Endothelial cell of umbilical vein (primary cell): ENCODE results near the gene KRTAP22-1. TPM values are rescaled to one million over a fixed set of nuclear protein-coding genes. Genes with fewer than 3 reads are reported as not detected.

Experiments
- BruUV-seq: library from RNA; stranded (reverse); fragments of 400-500 nt; replicated peaks from 2 replicates; lab custom pipeline; 2021; lab: Mats Ljungman, UMichigan
- CTCF ChIA-PET: fragments of 300-600, 350-600 bp; sonication (Branson Sonifier 250); formaldehyde crosslinking; loops from one replicate; lab custom pipeline; 2021; ENCODE audit warnings: antibody characterized with exemption, inconsistent platforms; lab: Charles Lee
- POLR2A ChIA-PET: fragments of 300-600, 350-600 bp; sonication (Branson Sonifier 250); formaldehyde crosslinking; loops from one replicate; lab custom pipeline; 2021; ENCODE audit warnings: antibody characterized with exemption, inconsistent platforms; lab: Charles Lee
- DNase-seq: peaks from one replicate; pipeline ENCODE4 v3.0.0-alpha.2; 2011; ENCODE audit warnings: low read depth, low spot score
- FAIRE-seq: peaks from 2 replicates; lab custom pipeline; 2011; peaks lifted over from hg19 to GRCh38; lab: Jason Lieb, UNC
- H2AFZ ChIP-seq: 2 replicates; pipeline ENCODE4 v1.6.0; 2012; ENCODE audit warnings: low read depth, low read length, control low read depth, inconsistent platforms
- H3K27ac ChIP-seq: 2 replicates; pipeline ENCODE4 v1.5.1; 2011; ENCODE audit warnings: low read depth, mild to moderate bottlenecking, control low read depth, low read length, moderate library complexity; ENCODE audit not compliant: insufficient read depth
- H3K27me3 ChIP-seq, 2 experiments: 2 replicates each; pipeline versions ENCODE4 v1.6.0 to v1.6.1; 2011; ENCODE audit warnings: low read length in 2 of 2, mixed read lengths in 1 of 2; ENCODE audit not compliant: control insufficient read depth in 2 of 2, insufficient read depth in 2 of 2
- H3K36me3 ChIP-seq, 2 experiments: 2 replicates in 1 of 2; 3 replicates in 1 of 2; pipeline ENCODE4 v1.5.1; 2011; ENCODE audit warnings: low read length in 2 of 2, mild to moderate bottlenecking in 1 of 2, moderate library complexity in 1 of 2; ENCODE audit not compliant: control insufficient read depth in 2 of 2, insufficient read depth in 2 of 2; ENCODE audit errors: extremely low read depth in 1 of 2
- H3K4me1 ChIP-seq: 3 replicates; pipeline ENCODE4 v1.5.1; 2011; ENCODE audit warnings: mild to moderate bottlenecking, low read length; ENCODE audit not compliant: control insufficient read depth, insufficient read depth; ENCODE audit errors: extremely low read depth
- H3K4me2 ChIP-seq: 2 replicates; pipeline ENCODE4 v1.6.1; 2011; ENCODE audit warnings: low read length, control low read depth, mixed read lengths; ENCODE audit not compliant: insufficient read depth
- H3K4me3 ChIP-seq, 3 experiments: fragments of 200-600 bp in 1 of 3; sonication (generic), shearing (Covaris generic) in 1 of 3; replicated peaks in 1 of 3; 2 replicates each; pipeline ENCODE4 v1.5.1; 2011 to 2016; ENCODE audit warnings: control low read depth in 3 of 3, low read length in 3 of 3, mild to moderate bottlenecking in 2 of 3, inconsistent platforms in 1 of 3, low read depth in 1 of 3, moderate library complexity in 1 of 3; ENCODE audit not compliant: insufficient read depth in 1 of 3
- H3K79me2 ChIP-seq: 2 replicates; pipeline ENCODE4 v1.6.0; 2012; ENCODE audit warnings: low read length, inconsistent platforms; ENCODE audit not compliant: control insufficient read depth, insufficient read depth
- H3K9ac ChIP-seq: replicated peaks from 2 replicates; pipeline ENCODE3; 2011; ENCODE audit warnings: low read length, control low read depth; ENCODE audit not compliant: insufficient read depth; ENCODE audit errors: extremely low read depth
- H3K9me1 ChIP-seq: replicated peaks from 3 replicates; pipeline ENCODE4 v1.6.0; 2011; ENCODE audit warnings: mild to moderate bottlenecking, low read length; ENCODE audit not compliant: control insufficient read depth, insufficient read depth; ENCODE audit errors: extremely low read depth
- H3K9me3 ChIP-seq: replicated peaks from 2 replicates; pipeline ENCODE4 v1.5.1; 2012; ENCODE audit warnings: low read length, inconsistent platforms; ENCODE audit not compliant: control insufficient read depth, insufficient read depth
- H4K20me1 ChIP-seq: replicated peaks from 2 replicates; pipeline ENCODE3; 2011; ENCODE audit warnings: mild to moderate bottlenecking, low read length; ENCODE audit not compliant: control insufficient read depth, insufficient read depth; ENCODE audit errors: extremely low read depth
- CTCF ChIP-seq, 2 donors: IDR thresholded peaks; 1 replicate in 1 of 2; 2 replicates in 1 of 2; pipeline ENCODE4 v1.5.1; 2011; ENCODE audit warnings: low read length in 2 of 2, mild to moderate bottlenecking in 2 of 2, moderate library complexity in 2 of 2, control low read depth in 1 of 2, inconsistent platforms in 1 of 2, low read depth in 1 of 2; ENCODE audit not compliant: insufficient read depth in 1 of 2; ENCODE audit errors: extremely low read depth in 1 of 2
- EZH2 ChIP-seq: IDR thresholded peaks from 2 replicates; pipeline ENCODE4 v1.6.1; 2012; ENCODE audit warnings: borderline replicate concordance, low read depth, mild to moderate bottlenecking, moderate library complexity, low read length, inconsistent platforms; ENCODE audit not compliant: severe bottlenecking
- FOS ChIP-seq: IDR thresholded peaks from 2 replicates; pipeline ENCODE4 v1.6.1; 2011; ENCODE audit warnings: mild to moderate bottlenecking, low read length, moderate library complexity, borderline replicate concordance; ENCODE audit not compliant: insufficient read depth
- GATA2 ChIP-seq: IDR thresholded peaks from 2 replicates; pipeline ENCODE4 v1.7.0; 2011; ENCODE audit warnings: low read depth, mild to moderate bottlenecking, moderate library complexity, mixed read lengths, low read length; ENCODE audit not compliant: insufficient read length, insufficient read depth
- JUN ChIP-seq: IDR thresholded peaks from 2 replicates; pipeline ENCODE4 v1.6.1; 2011; ENCODE audit warnings: borderline replicate concordance, low read depth; ENCODE audit not compliant: insufficient read length, insufficient read depth
- MAX ChIP-seq: IDR thresholded peaks from 2 replicates; pipeline ENCODE4 v1.6.1; 2011; ENCODE audit not compliant: insufficient read depth, insufficient read length
- MYC ChIP-seq: IDR thresholded peaks from one replicate; pipeline ENCODE4 v1.6.1; 2011; ENCODE audit warnings: mild to moderate bottlenecking, low read depth, low read length
- POLR2A ChIP-seq: IDR thresholded peaks from 2 replicates; pipeline ENCODE4 v1.6.1; 2012; ENCODE audit warnings: low read depth, mild to moderate bottlenecking, control low read depth, low read length
- POLR2AphosphoS5 ChIP-seq: IDR thresholded peaks from 2 replicates; pipeline ENCODE4 v1.6.1; 2012; ENCODE audit warnings: low read depth, mild to moderate bottlenecking, control low read depth, low read length, moderate library complexity; ENCODE audit not compliant: insufficient read depth
- dilution Hi-C: fragments of 300-500 bp; cut with MboI; formaldehyde crosslinking; loops from one replicate; pipeline ENCODE4 v1.15.0; 2019; ENCODE audit warnings: low sequenced_read_pairs; ENCODE audit not compliant: extremely low pct_ligation_motif_present
- intact Hi-C: fragments of 100-400 bp; cut with micrococcal nuclease; formaldehyde crosslinking; loops from one replicate; pipeline ENCODE4 v1.10.0; 2022
- polyA plus RNA-seq, 4 experiments: library from polyadenylated mRNA; depleted of rRNA in 3 of 4; stranded (reverse) in 3 of 4; unstranded in 1 of 4; fragments of >200 nt; gene quantifications; 2 replicates each; pipeline versions ENCODE4 v1.2.1 to v1.2.3, GENCODE V29; 2011 to 2012; ENCODE audit warnings: missing spikeins in 1 of 4
- total RNA-seq: library from RNA; stranded (reverse); gene quantifications from 2 replicates; pipeline ENCODE4 v1.2.3, GENCODE V29; 2021

KRTAP22-1 gene
- total and polyA plus RNA-seq, 2 donors (not counting 3 experiments of a cell fraction or from before 2014, with no cell fraction given), result not detected

GRCh38 chr21:30613836-30614235, 12.9 kb downstream of the KRTAP22-1 start, which contains the start of gene KRTAP6-1:
TSS of gene KRTAP6-1 (minus strand) at chr21:30613930. CDS start at chr21:30613904, 26 bp downstream.
- POLR2A ChIA-PET, result no interaction called here
- no peak for TF ChIP-seq POLR2AphosphoS5
- no peak for TF ChIP-seq CTCF (IDR thresholded peaks at IDR 0.05; ENCODE audit: extremely low read depth in 1 of 2, insufficient read depth in 1 of 2, low read depth in 1 of 2, low read length in 2 of 2)
- TF ChIP-seq MYC, result no peak

GRCh38 chr21:30615199-30615598, 14.3 kb downstream of the KRTAP22-1 start:
- H2AFZ ChIP-seq, result no peak overlapping the region
- no peaks in the 10 kb centered on the region for H4K20me1 ChIP-seq
- no TSS peak for BruUV-seq
- CTCF ChIA-PET, result no interaction called here
- H3K79me2 ChIP-seq, result no peaks in the 10 kb centered on the region
- no peak for TF ChIP-seq JUN
- TF ChIP-seq POLR2A, result no peak
- no peak for TF ChIP-seq EZH2
- no peak for TF ChIP-seq GATA2
- no peak for TF ChIP-seq FOS
- TF ChIP-seq CTCF (IDR thresholded peaks at IDR 0.05; ENCODE audit: extremely low read depth in 1 of 2, insufficient read depth in 1 of 2, low read depth in 1 of 2, low read length in 2 of 2), result no peak
- no peak for TF ChIP-seq MYC
- no peak for TF ChIP-seq MAX
- intact Hi-C loops, result no loop called here
- POLR2A ChIA-PET, result no interaction called here
- H3K27ac ChIP-seq, result no peak overlapping the region
- no peaks in the 10 kb centered on the region for H3K4me1 ChIP-seq
- dilution Hi-C loops, result no loop called here
- DNase-seq (no peak), FAIRE-seq (no peak)
- H3K4me2 ChIP-seq, result no peak overlapping the region
- H3K27me3 ChIP-seq, result no peaks in the 10 kb centered on the region
- H3K9me3 ChIP-seq, result peaks cover 4% of the 10 kb centered on the region
- H3K9me1 ChIP-seq, result no peaks in the 10 kb centered on the region
- no peak overlapping the region for H3K9ac ChIP-seq
- H3K4me3 ChIP-seq, result no peak overlapping the region
- no peaks in the 10 kb centered on the region for H3K36me3 ChIP-seq

More at GRCh38 chr21:30613836-30614235, 12.9 kb downstream of the KRTAP22-1 start, which contains the start of gene KRTAP6-1:
- Histone ChIP-seq H3K27me3 (no peaks in the 10 kb centered on the region), H3K4me3 (no peak within 1 kb of the TSS), H3K27ac (no peak within 1 kb of the TSS), H3K36me3 (no peaks in the 10 kb centered on the region), H2AFZ (no peak within 1 kb of the TSS), H3K4me2 (no peak within 1 kb of the TSS), H3K4me1 (no peaks in the 10 kb centered on the region), H3K79me2 (no peaks in the 10 kb centered on the region), H3K9me3 (peaks cover 4% of the 10 kb centered on the region), H3K9me1 (no peaks in the 10 kb centered on the region), H4K20me1 (no peaks in the 10 kb centered on the region), H3K9ac (no peak within 1 kb of the TSS)
- dilution Hi-C loops, result no loop called here
- no peak for DNase-seq
- BruUV-seq, result no TSS peak
- no peak for FAIRE-seq
- intact Hi-C loops, result no loop called here
- CTCF ChIA-PET, result no interaction called here
